ENCODE results near the gene ARPC5.
A peak's percentile ranks its signal among the peaks of the same experiment; 100 is the strongest.

The ARPC5 gene

DNA sequence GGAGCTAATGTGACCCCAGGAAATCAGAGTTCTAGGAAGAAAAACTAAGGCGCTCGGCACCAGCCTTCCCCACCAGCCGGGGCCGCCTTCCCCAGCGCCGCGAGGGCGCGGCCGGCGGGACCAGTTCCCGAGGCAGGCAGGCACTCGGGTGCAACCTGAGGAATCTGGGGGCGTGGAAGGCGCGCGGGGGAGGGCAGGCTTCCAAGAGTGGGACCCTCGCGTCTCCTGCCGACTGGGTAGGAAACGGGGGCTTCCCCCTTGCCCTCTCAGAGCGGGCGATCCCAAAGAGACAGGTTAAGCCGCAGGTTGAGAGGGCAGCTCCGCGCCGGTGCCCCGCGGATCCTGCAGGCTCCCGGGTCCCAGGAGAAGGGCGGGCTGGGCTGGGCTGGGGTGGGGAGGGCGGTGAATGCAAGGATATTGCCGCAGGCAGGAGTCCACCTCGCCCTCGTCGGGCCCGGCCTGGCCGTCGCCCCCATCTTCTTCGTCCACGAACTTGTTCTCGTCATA, 431 bp downstream of the ARPC5 start:
- Histone ChIP-seq H3K9me3 (ENCODE audit: insufficient read depth, low read length, severe bottlenecking) (no peaks in the 10 kb centered on the region), H3K4me1 (ENCODE audit: insufficient read depth, low read length) (peaks cover 49% of the 10 kb centered on the region), H3K79me2 (ENCODE audit: insufficient read depth, low read length) (peaks cover 54% of the 10 kb centered on the region), H3K36me3 (ENCODE audit: insufficient read depth, low read length) (peaks cover 27% of the 10 kb centered on the region), H3K27ac (ENCODE audit: low read length) (peak overlapping the region; percentile 75), H3K4me2 (ENCODE audit: insufficient read depth, low read length) (peak overlapping the region; percentile 96), H3K4me3 (ENCODE audit: low read depth in 1 of 2, low read length in 2 of 2) (peak overlapping the region; percentile 96 to 99), H4K20me1 (ENCODE audit: insufficient read depth, low read length) (peaks cover 26% of the 10 kb centered on the region), H3K9ac (ENCODE audit: low read depth, low read length) (peak overlapping the region; percentile 95), H2AFZ (ENCODE audit: low read depth, low read length) (peak overlapping the region; percentile 92), H3K27me3 (ENCODE audit: insufficient read depth, low read length, poor library complexity) (peaks cover 3% of the 10 kb centered on the region)
- peak; percentile 17 for ATAC-seq (ENCODE audit: insufficient read depth, low read depth)
- TF ChIP-seq EZH2 (IDR thresholded peaks at IDR 0.05; ENCODE audit: borderline replicate concordance, low read depth, low read length, severe bottlenecking), result no peak
- TF ChIP-seq, protein P1, sequence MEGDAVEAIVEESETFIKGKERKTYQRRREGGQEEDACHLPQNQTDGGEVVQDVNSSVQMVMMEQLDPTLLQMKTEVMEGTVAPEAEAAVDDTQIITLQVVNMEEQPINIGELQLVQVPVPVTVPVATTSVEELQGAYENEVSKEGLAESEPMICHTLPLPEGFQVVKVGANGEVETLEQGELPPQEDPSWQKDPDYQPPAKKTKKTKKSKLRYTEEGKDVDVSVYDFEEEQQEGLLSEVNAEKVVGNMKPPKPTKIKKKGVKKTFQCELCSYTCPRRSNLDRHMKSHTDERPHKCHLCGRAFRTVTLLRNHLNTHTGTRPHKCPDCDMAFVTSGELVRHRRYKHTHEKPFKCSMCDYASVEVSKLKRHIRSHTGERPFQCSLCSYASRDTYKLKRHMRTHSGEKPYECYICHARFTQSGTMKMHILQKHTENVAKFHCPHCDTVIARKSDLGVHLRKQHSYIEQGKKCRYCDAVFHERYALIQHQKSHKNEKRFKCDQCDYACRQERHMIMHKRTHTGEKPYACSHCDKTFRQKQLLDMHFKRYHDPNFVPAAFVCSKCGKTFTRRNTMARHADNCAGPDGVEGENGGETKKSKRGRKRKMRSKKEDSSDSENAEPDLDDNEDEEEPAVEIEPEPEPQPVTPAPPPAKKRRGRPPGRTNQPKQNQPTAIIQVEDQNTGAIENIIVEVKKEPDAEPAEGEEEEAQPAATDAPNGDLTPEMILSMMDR (IDR thresholded peaks at IDR 0.05; ENCODE audit: borderline replicate concordance, extremely low read depth, low read length, poor library complexity, severe bottlenecking), result peak; percentile 7
- peak; percentile 34 for DNase-seq

DNA sequence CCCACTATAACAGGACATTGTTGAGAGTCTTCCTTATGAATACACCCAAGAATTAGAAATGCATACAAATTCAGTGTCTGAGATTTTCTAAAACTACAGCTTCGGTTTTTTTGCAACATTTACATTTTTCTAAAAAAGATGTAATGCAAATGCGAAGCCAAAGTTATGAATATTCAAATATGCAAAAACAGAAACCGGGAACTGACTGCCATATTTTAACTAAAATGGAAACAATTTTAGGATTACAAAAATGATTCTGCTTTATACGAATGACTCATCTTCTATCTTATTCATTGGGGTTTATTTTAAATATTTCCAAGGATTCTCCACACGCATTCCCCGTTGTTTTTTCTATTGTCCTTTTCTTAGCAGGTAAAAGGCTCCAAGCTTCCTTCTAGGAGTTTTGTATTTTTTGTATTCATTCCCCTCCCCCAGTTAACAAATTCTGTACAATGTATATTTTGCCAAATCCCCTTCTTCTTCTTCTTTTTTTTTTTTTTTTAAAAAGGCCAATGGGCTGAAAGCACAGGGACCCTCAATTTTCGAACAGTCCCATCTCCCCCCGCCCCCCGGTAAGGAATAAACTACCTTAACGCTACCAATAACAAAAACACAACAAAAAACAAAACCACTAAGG, 1.0 kb downstream of the ARPC5 start:
- H3K27ac ChIP-seq (ENCODE audit: low read length), result peak overlapping the region; percentile 75
- peaks cover 26% of the 10 kb centered on the region for H4K20me1 ChIP-seq (ENCODE audit: insufficient read depth, low read length)
- H3K9me3 ChIP-seq (ENCODE audit: insufficient read depth, low read length, severe bottlenecking), result no peaks in the 10 kb centered on the region
- DNase-seq (no peak), ATAC-seq (ENCODE audit: insufficient read depth, low read depth) (no peak)
- TF ChIP-seq, protein P1 (IDR thresholded peaks at IDR 0.05; ENCODE audit: borderline replicate concordance, extremely low read depth, low read length, poor library complexity, severe bottlenecking), result no peak
- TF ChIP-seq EZH2 (IDR thresholded peaks at IDR 0.05; ENCODE audit: borderline replicate concordance, low read depth, low read length, severe bottlenecking), result no peak
- H3K27me3 ChIP-seq (ENCODE audit: insufficient read depth, low read length, poor library complexity), result peaks cover 3% of the 10 kb centered on the region
- peaks cover 60% of the 10 kb centered on the region for H3K79me2 ChIP-seq (ENCODE audit: insufficient read depth, low read length)
- H3K4me2 ChIP-seq (ENCODE audit: insufficient read depth, low read length), result peak overlapping the region; percentile 96
- peak overlapping the region; percentile 96 to 99 for H3K4me3 ChIP-seq (ENCODE audit: low read depth in 1 of 2, low read length in 2 of 2)
- H2AFZ ChIP-seq (ENCODE audit: low read depth, low read length), result peak overlapping the region; percentile 92
- H3K36me3 ChIP-seq (ENCODE audit: insufficient read depth, low read length), result peaks cover 33% of the 10 kb centered on the region
- H3K9ac ChIP-seq (ENCODE audit: low read depth, low read length), result peak overlapping the region; percentile 95
- peaks cover 52% of the 10 kb centered on the region for H3K4me1 ChIP-seq (ENCODE audit: insufficient read depth, low read length)

DNA sequence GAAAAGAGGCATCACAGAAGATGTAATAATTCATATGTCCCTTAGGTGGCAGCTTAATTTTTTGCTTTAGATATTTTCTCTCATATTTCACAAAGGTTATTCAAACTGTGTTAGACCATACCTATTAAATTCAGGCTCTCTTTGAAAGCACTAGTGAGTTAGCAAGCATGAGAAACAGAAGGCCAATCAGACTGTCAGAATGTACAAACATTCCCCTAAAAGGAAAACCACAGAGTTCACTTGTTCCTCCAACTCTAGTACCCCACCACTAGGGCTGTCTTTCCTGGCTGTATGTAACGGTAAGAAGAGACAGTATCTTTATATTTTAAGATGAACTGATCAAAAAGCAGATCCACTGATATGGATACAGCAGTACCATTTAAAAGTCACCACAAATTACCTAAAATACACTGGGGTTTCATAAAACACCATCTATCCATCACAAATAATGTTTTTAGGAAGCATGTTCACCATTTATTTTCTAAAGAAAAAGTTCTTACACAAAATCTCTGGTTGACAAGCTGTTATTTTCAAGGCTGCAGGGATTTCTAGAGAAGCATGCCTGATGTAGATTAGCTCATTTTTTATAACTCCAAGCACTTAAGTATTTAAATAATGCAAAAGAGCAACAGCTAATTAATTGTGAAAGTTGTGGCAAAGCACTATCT, 1.8 kb downstream of the ARPC5 start:
- peaks cover 40% of the 10 kb centered on the region for H3K36me3 ChIP-seq (ENCODE audit: insufficient read depth, low read length)
- H2AFZ ChIP-seq (ENCODE audit: low read depth, low read length), result no peak overlapping the region
- peak overlapping the region; percentile 96 for H3K4me2 ChIP-seq (ENCODE audit: insufficient read depth, low read length)
- peak overlapping the region; percentile 75 for H3K27ac ChIP-seq (ENCODE audit: low read length)
- peak; percentile 60 for DNase-seq
- no peaks in the 10 kb centered on the region for H3K9me3 ChIP-seq (ENCODE audit: insufficient read depth, low read length, severe bottlenecking)
- peak overlapping the region; percentile 96 to 99 for H3K4me3 ChIP-seq (ENCODE audit: low read depth in 1 of 2, low read length in 2 of 2)
- H3K4me1 ChIP-seq (ENCODE audit: insufficient read depth, low read length), result peaks cover 57% of the 10 kb centered on the region
- peak; percentile 71 for ATAC-seq (ENCODE audit: insufficient read depth, low read depth)
- peaks cover 66% of the 10 kb centered on the region for H3K79me2 ChIP-seq (ENCODE audit: insufficient read depth, low read length)
- peaks cover 3% of the 10 kb centered on the region for H3K27me3 ChIP-seq (ENCODE audit: insufficient read depth, low read length, poor library complexity)
- H4K20me1 ChIP-seq (ENCODE audit: insufficient read depth, low read length), result peaks cover 28% of the 10 kb centered on the region
- TF ChIP-seq, protein P1 (IDR thresholded peaks at IDR 0.05; ENCODE audit: borderline replicate concordance, extremely low read depth, low read length, poor library complexity, severe bottlenecking), result peak; percentile 53
- no peak for TF ChIP-seq EZH2 (IDR thresholded peaks at IDR 0.05; ENCODE audit: borderline replicate concordance, low read depth, low read length, severe bottlenecking)
- peak overlapping the region; percentile 95 for H3K9ac ChIP-seq (ENCODE audit: low read depth, low read length)

Data from DND-41 (cell line).